ENCODE results near the gene MALAT1. TPM values are rescaled to one million over a fixed set of nuclear protein-coding genes. Genes with fewer than 3 reads are reported as not detected.

Gene MALAT1
- total RNA-seq, 2 experiments from 2014 or later: 3,446 to 5,974 TPM

- Histone ChIP-seq H3K27ac (ENCODE audit: low read depth, low read length, poor library complexity, severe bottlenecking) (no peak overlapping the region), H3K79me2 (ENCODE audit: insufficient read depth, low read depth, low read length) (peaks cover 7% of the 10 kb centered on the region; the same call in 1 of the 2 replicates), H3K4me1 (ENCODE audit: insufficient read depth, low read length, poor library complexity, severe bottlenecking) (peaks cover 22% of the 10 kb centered on the region), H4K20me1 (ENCODE audit: insufficient read depth, low read length) (no peaks in the 10 kb centered on the region), H3K4me3 (ENCODE audit: low read depth, low read length, poor library complexity, severe bottlenecking) (peak overlapping the region; percentile 51), H2AFZ (ENCODE audit: low read length) (0 out of 2 replicates have a peak overlapping the region, but pooled peaks have one; percentile 27), H3K9me3 (ENCODE audit: low read length) (no peaks in the 10 kb centered on the region), H3K9me2 (ENCODE audit: insufficient read depth, low read length) (no peaks in the 10 kb centered on the region), H3K4me2 (ENCODE audit: low read length) (peak overlapping the region; percentile 67), H3K36me3 (ENCODE audit: insufficient read depth, low read length) (peaks cover 7% of the 10 kb centered on the region; the same call in 1 of the 2 replicates)
- TF ChIP-seq EZH2phosphoT487 (IDR thresholded peaks at IDR 0.05; ENCODE audit: borderline replicate concordance, low read depth, low read length): no peak
- no peak for TF ChIP-seq CTCF (conservative IDR thresholded peaks at IDR 0.05; ENCODE audit: low read length)
- CTCF ChIA-PET (ENCODE audit: unreplicated experiment): interaction anchor here (0.9 to 1.0 kb wide), 2 partner anchors 21 to 36 kb away, joined by 4 to 5 read pairs; no protein-coding TSS in a partner anchor
- intact Hi-C loops (cut with micrococcal nuclease; ENCODE audit: unreplicated experiment): no loop called here
- no peak for DNase-seq (ENCODE audit: low spot score)
- BruUV-seq (replicated peaks): no TSS peak
- POLR2A ChIA-PET: interaction anchor here (1.0 kb wide), 1 partner anchor 24 kb away, joined by 3 read pairs; no protein-coding TSS in a partner anchor
These were observed 25.3 kb downstream of the MALAT1 start for GRCh38 chr11:65524014-65524740.

- TF ChIP-seq EZH2phosphoT487 (IDR thresholded peaks at IDR 0.05; ENCODE audit: borderline replicate concordance, low read depth, low read length): no peak
- TF ChIP-seq CTCF (conservative IDR thresholded peaks at IDR 0.05; ENCODE audit: low read length): no peak
- H3K4me3 ChIP-seq (ENCODE audit: low read depth, low read length, poor library complexity, severe bottlenecking): peak within 1 kb of the TSS; percentile 95
- no TSS peak for BruUV-seq (replicated peaks)
- no peaks in the 10 kb centered on the region for H3K9me2 ChIP-seq (ENCODE audit: insufficient read depth, low read length)
- peak within 1 kb of the TSS; percentile 27; the same call in 1 of the 2 replicates for H2AFZ ChIP-seq (ENCODE audit: low read length)
- intact Hi-C loops (cut with micrococcal nuclease; ENCODE audit: unreplicated experiment): no loop called here
- peaks cover 29% of the 10 kb centered on the region for H3K4me1 ChIP-seq (ENCODE audit: insufficient read depth, low read length, poor library complexity, severe bottlenecking)
- ChIA-PET CTCF (ENCODE audit: unreplicated experiment) (interaction anchor here (0.5 to 1.0 kb wide), 5 partner anchors 14 to 766 kb away, joined by 3 to 6 read pairs (median 4); no protein-coding TSS in a partner anchor), POLR2A (interaction anchor here (0.5 to 1.0 kb wide), 3 partner anchors 20 to 28 kb away, joined by 3 read pairs; no protein-coding TSS in a partner anchor)
- peak within 1 kb of the TSS; percentile 92 for H3K4me2 ChIP-seq (ENCODE audit: low read length)
- H3K9me3 ChIP-seq (ENCODE audit: low read length): no peaks in the 10 kb centered on the region
- peaks cover 7% of the 10 kb centered on the region; the same call in 1 of the 2 replicates for H3K79me2 ChIP-seq (ENCODE audit: insufficient read depth, low read depth, low read length)
- H3K27ac ChIP-seq (ENCODE audit: low read depth, low read length, poor library complexity, severe bottlenecking): no peak within 1 kb of the TSS
- peak; percentile 80 for DNase-seq (ENCODE audit: low spot score)
- no peaks in the 10 kb centered on the region for H4K20me1 ChIP-seq (ENCODE audit: insufficient read depth, low read length)
- H3K36me3 ChIP-seq (ENCODE audit: insufficient read depth, low read length): peaks cover 7% of the 10 kb centered on the region; the same call in 1 of the 2 replicates
These were observed 26.1 kb downstream of the MALAT1 start, which contains the start of gene SCYL1 for GRCh38 chr11:65524741-65525545. TSS of gene SCYL1 (plus strand) at chr11:65525083. CDS start at chr11:65525154, 71 bp downstream.

All from OCI-LY7 (cell line).